ENCODE measurements around the gene RAD51B.

Gene RAD51B

GRCh38 chr14:68376067-68376779 is 556.6 kb downstream of the RAD51B start:
- TF ChIP-seq CTCF (IDR thresholded peaks at IDR 0.05; ENCODE audit: borderline replicate concordance, insufficient read depth, low read depth, low read length) = no peak
- H3K4me3 ChIP-seq (ENCODE audit: low read depth, low read length) = no peak overlapping the region

- no peak overlapping the region for H3K4me3 ChIP-seq (ENCODE audit: low read depth, low read length)
- TF ChIP-seq CTCF (IDR thresholded peaks at IDR 0.05; ENCODE audit: borderline replicate concordance, insufficient read depth, low read depth, low read length) = no peak
Measured at GRCh38 chr14:68377006-68377405, 557.4 kb downstream of the RAD51B start.

GRCh38 chr14:68377459-68377858 is 557.9 kb downstream of the RAD51B start:
- TF ChIP-seq CTCF (IDR thresholded peaks at IDR 0.05; ENCODE audit: borderline replicate concordance, insufficient read depth, low read depth, low read length) = no peak

GRCh38 chr14:68379510-68380328 is 560.1 kb downstream of the RAD51B start:
- no peak overlapping the region for H3K4me3 ChIP-seq (ENCODE audit: low read depth, low read length)
- TF ChIP-seq CTCF (IDR thresholded peaks at IDR 0.05; ENCODE audit: borderline replicate concordance, insufficient read depth, low read depth, low read length) = no peak

More at GRCh38 chr14:68377459-68377858, 557.9 kb downstream of the RAD51B start:
- H3K4me3 ChIP-seq (ENCODE audit: low read depth, low read length) = no peak overlapping the region

- no peak overlapping the region for H3K4me3 ChIP-seq (ENCODE audit: low read depth, low read length)
- TF ChIP-seq CTCF (IDR thresholded peaks at IDR 0.05; ENCODE audit: borderline replicate concordance, insufficient read depth, low read depth, low read length) = no peak
Measured at GRCh38 chr14:68380329-68380741, 560.8 kb downstream of the RAD51B start.

- no peak for TF ChIP-seq CTCF (IDR thresholded peaks at IDR 0.05; ENCODE audit: borderline replicate concordance, insufficient read depth, low read depth, low read length)
Measured at GRCh38 chr14:68384335-68384734, 564.8 kb downstream of the RAD51B start.

More at GRCh38 chr14:68384335-68384734, 564.8 kb downstream of the RAD51B start:
- H3K4me3 ChIP-seq (ENCODE audit: low read depth, low read length) = no peak overlapping the region
